ENCODE results near the gene TMEM97.
"Not testable (repeated sequence)": the region's sequence is repeated elsewhere in the genome, so short reads cannot be mapped to it uniquely, and the experiment has no call there.

The TMEM97 gene

DNA sequence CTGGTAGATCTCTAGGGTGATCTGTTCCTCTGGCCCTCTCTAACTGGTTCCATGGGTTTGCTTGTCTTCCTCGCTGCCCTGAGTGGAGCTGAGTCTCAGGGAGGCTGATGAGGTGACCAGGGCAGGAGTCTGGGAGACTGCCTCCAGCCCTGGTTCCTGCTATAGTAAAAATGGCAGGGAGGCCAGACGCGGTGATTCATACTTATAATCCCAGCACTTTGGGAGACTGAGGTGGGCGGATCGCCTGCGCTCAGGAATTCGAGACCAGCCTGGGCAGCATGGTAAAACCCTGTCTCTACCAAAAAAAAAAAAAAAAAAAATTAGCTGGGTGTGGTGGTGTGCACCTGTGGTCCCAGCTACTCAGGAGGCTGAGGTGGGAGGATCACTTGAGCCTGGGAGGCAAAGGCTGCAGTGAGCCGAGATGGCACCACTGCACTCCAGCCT is 19.8 kb downstream of the TMEM97 start:
- not testable (repeated sequence) for DNase-seq

DNA sequence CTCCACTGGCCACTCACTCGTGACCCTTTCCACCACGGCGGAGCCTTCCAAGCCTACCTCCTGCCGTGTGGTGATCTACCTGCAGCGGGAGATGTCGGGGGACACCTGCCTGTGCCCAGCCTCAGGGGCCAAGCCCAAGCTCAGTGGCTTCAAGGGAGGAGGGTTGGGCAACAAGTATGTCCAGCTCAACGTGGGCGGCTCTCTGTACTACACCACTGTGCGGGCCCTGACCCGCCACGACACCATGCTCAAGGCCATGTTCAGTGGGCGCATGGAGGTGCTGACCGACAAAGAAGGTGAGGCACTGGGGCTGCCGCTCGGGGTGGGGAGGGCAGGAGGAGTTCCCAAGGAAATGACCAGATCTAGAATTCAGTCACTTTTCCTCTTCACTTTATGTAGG is 20.4 kb downstream of the TMEM97 start:
- DNase-seq = no peak

DNA sequence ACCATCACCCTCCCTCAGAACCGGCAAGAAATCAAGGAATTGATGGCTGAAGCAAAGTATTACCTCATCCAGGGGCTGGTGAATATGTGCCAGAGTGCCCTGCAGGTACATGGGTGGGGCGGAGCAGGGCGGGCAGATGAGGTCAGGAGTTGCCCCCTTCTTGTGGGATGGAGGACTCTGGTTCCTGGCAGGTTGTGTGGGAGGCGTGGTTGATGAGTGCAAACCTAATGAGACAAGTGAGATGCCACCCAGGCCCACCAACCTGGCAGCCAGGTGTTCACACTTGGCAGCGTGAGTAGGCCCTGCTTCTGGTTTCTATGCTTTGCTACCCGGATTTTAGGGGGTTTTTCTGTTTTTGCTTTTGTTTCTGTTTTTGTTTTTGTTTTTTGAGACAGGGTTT is 21.4 kb downstream of the TMEM97 start:
- no peak for DNase-seq

DNA sequence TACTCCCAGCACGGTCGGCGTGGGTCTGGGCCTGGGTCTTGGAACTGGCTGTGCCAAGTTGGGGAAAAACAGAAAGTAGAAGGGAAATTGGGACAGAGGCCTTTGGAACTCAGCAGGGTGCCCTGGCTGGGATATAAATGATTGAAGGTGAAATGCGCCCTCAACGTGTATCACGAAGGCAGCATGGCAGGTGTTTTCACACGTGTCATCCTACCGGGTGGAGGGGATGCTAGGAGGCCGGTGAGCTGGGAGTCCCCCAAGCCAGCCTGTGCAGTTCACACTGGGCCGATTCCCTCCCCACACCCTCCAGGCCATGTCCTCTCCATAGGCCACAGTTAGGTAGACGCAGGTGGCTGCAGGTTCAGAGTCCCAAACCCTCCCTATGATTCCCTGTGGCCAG is 22.5 kb downstream of the TMEM97 start:
- no peak for DNase-seq

DNA sequence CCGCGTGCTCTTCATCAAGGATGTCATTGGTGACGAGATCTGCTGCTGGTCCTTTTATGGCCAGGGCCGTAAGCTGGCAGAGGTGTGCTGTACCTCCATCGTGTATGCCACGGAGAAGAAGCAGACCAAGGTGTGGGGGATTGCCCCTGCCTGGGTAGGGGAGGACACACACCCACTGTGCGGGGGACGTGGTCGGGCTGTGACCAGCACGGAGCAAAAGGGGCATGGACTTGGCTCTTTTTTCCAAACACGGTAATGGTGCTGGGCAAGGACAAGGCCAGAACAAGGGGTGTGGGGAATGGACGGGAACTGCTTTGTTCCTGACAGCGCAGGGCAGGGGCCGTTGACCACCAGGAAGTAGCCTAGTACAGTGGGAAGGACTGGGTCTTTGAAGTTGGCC is 23.3 kb downstream of the TMEM97 start:
- DNase-seq = no peak

DNA sequence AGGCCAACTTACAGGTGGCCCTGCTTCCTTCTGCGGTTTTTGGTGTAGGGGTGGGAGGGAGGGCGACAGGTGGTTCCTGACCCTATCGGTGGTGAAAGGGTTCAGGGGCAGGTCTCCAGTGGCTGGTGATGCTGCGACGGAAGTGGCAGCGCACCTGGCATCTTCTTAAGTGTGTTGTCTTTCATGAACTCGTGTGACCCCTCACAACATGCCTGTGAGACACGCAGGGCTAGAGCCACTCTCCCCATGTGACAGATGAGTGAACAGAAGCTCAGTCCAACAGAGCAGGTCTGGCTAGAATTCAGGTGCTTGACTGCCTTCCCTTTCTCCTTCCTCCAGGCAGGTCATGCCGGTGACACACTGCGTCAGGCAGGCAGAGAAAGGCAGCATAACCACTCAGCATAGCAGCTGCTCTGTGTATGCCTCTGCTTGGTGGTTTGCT is 24.5 kb downstream of the TMEM97 start:
- no peak for DNase-seq

DNA sequence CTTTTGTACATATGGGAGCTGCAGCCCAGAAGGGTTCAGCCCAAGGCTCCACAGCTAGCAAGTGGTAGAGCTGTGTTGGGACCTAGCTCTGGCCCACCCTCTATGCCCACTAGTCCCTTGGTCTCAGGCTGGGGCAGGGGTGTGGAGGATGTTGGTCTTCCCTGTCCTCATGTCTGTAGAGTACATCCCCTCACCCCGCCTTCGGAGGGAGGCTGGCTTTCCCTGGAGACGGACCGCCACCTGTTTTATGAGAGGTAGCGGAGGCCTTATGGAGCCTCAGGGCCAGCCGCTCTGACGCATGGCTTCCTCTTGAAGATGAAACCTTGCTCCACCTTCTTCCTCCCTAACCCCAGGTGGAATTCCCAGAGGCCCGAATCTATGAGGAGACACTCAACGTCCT is 25.0 kb downstream of the TMEM97 start:
- no peak for DNase-seq

DNA sequence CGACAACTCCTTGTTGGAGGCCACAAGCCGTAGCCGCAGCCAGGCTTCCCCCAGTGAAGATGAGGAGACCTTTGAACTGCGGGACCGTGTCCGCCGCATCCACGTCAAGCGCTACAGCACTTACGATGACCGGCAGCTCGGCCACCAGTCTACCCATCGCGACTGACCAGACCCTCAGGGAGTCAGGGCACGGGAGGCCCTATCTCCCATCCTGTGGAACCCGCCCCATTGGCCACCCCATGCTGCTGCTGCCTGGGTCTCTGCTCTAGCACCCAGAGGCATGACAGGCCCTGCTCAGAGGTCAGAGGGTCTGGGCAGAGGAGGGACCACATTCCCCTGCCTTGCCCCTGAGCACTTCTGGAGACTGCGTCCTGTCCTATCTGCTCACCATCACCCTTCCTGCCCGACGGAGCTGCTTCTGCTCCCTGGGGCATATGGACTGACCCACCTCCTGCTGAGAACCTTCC is 25.5 kb downstream of the TMEM97 start:
- DNase-seq = no peak

DNA sequence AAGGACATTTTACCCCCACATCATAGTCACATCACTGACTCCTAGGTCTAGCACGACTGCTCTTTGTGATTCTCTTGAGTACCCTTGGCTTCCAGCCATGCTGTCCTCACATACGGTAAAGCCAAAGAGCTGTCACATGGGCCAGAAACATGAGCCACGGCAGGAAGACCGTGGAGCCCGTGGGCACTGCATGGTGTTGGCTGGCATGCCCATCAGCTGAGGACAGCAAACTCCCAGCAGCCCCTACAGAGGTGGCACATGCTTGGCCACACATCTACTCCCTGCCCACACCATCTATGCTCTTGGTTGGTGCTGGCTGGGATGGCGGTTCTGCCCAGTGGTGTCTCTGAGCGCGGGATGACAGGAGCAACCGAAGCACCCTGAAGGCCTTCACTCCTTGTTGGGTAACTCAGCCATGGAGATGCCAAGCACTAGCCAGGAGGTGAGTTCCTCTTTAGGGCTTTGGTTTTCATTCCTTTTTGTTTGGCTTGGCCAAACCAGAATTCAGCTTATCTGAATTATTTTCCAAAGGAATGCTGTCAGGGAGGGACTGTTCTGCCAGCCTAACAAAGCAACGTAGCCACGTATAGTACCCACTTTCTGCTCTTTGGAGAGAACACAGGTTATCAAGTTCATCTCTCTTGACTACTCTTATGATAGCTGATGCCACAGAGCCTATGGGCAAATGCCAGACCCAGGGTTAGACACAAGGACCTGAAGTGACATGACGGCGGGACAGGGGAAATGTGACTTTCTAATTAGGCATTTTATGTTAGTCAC is 26.6 kb downstream of the TMEM97 start:
- peak; percentile 20 for DNase-seq

DNA sequence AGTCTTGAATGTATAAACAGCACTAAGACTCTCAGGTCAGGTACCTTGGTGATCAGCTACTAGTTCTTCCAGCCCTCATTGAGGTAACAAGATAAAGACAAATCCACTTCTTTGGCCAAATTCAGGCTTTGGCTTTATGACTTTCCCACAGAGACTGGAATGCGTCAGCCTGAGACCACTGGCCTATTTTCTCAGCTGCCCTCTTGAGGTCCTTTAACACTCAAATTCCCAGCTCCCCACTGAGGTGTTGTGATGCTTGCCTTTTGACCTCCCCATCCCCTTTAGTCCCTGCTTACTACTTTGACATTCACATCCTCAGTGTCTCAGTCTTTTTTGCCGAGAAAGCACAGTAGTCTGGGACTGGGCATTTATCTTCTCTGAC is 27.2 kb downstream of the TMEM97 start:
- DNase-seq = no peak

DNA sequence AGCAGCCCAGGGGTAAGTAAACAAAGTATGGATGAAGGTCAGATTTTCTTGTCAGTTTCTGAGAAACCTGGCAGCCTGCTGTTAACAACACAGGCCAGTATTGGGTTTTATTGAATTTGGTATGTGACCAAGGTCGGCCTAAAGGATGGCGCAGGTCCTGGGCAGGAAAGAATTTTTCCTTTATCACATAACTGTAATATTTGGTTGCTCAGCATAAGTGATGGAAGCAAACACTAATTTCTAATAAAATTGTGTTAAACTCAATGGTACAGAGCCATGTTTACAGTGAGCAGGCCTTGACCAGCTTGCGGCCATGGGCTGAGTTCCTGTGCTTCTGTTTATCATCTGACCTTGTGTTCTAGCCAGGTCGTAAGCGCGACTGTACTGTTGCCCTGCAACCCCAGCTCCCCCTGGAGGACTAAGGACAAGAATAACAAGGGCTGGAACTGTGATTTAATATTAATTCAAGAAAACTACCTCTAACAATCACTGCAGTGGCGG is 27.8 kb downstream of the TMEM97 start:
- DNase-seq = no peak

DNA sequence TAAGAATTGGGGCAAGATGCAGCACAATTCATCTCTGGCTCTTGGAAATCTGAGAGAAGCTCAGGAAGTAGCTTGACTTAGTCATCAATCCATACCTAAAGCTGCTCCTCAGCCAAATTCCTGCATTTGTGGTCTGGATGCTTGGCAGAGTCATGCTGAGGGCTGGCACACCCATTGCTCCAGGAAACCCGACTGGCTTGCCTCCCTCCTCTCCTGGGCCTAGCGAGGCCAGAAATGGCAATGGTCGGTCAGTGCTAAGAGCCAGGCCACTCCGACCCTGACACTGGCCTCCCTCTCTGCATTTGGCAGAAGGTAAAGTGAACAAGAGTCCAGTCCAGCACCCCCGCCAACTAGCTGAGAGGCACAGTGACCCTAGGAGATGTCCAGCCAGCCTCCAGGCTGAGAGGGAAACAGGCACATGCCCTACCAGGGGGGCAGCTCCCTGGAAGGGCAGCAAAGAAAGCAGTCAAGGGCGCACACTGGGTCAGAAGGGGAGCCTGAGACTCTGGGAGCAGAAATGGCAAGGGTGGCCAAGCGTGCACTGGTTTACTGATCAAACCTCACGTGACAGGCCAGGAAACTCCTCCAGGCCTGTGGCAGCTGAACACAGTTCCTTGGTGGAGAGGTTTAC is 28.4 kb downstream of the TMEM97 start:
- DNase-seq = no peak

DNA sequence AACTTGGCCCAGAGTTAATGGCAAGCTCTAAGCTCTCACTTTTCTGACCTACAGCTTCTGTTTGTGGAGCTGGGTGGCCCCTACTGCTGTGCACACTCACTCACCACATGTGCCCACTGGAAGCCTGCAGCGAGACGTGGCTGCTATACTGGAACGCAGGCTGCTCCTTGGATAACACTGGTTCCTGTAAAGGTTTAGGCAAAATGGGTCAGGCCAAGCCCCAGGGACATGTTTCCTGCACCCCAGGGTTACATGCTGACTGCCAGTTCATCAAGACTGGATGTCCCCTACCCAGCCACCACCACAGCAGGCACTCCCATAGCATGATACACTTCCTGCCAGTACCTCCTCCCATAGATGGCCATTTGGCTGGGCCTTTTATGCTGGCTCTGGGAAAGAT is 30.0 kb downstream of the TMEM97 start:
- no peak for DNase-seq

DNA sequence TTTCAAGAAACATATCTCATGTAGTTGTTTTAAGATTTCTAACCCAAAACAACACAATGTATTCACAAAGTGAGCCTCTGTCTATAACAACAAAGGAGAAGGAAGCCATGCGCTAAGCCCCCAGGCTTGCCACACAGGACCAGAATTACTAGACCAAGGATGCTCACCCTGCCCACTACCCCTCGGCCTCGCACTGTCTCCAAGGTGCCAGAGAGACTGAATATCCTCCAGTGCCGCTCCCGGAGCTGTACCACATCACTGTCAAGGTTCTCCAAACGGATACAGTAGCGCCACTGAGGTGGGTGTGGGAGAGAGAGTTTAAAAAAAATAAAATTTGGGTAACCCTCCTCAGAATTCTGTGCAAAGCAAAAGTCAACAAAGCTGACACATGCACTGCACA is 31.3 kb downstream of the TMEM97 start:
- DNase-seq = no peak

DNA sequence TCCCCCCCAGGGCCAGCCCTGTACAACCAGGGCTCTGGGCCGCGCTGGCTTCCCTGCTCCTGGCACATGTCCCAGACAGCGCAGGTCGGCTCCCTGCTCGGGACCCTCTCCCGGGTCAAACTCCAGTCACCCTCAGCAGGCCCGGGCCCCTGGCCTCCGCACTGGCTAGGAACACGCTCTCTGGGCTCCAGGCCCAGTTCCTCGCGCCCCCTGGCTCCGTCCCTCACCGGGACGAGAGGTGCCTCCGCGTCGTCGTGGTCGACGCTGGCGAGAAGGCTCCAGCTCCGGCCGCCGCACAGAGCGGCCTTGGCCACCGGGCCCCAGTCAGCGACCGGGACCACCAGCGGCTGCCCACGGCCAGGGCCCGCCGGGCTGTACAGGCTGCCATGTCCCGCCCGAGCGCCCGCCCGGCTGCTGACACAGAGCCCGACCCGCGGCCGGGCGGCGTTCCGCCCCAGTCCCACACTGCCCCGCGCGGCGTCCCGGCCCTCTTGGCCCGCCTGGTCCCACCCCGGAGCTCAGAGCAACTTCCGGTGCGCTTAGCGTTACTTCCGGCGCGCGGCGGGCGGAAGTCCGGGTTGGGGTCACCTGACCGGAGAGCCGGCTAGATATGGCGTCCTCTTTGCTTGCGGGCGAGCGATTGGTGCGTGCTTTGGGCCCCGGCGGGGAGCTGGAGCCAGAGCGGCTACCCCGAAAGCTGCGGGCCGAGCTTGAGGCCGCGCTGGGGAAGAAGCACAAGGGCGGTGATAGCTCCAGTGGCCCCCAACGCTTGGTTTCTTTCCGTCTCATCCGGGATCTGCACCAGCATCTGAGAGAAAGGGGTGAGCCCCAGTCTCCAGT is 38.3 kb downstream of the TMEM97 start, which contains the start of gene POLDIP2:
TSS of gene POLDIP2 (minus strand) at position 467 of the 840 bp plus-strand sequence. CDS start at position 388, 79 bp downstream.
- peak; percentile 86 for DNase-seq

DNA sequence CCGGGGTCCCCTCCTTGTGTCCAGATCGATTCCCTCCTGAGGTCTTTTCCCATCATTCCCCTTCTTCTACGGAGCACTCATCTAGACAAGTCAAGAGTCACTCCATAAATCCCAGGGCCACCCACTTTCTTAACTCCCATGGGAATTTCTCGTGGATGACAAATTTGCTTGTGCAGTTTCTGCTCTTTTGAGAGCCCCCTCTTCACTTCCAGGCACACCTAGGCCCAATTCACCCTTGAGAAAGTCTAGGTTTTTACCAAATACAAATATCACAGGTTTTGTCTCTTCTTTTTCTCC is 38.8 kb downstream of the TMEM97 start:
- DNase-seq = no peak

DNA sequence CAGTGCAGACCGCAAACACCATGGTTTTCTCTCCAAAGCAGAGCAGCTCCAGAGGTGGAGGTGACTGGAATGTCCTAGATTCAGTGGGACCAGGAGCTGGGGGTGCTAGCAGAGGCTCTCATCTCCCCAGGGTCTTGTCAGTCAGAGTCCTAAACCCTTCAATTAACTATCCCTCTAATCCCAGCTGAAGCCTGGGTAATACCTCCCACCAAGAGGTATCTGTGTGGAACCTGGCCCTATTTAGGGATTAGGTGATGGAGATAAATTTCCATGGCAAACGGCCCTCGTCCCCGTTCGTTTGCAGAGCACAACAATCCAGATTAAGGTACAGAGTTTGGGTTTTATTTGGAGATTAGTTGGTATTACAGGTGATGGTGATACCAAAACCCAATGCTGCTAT is 44.2 kb downstream of the TMEM97 start:
- no peak for DNase-seq

DNA sequence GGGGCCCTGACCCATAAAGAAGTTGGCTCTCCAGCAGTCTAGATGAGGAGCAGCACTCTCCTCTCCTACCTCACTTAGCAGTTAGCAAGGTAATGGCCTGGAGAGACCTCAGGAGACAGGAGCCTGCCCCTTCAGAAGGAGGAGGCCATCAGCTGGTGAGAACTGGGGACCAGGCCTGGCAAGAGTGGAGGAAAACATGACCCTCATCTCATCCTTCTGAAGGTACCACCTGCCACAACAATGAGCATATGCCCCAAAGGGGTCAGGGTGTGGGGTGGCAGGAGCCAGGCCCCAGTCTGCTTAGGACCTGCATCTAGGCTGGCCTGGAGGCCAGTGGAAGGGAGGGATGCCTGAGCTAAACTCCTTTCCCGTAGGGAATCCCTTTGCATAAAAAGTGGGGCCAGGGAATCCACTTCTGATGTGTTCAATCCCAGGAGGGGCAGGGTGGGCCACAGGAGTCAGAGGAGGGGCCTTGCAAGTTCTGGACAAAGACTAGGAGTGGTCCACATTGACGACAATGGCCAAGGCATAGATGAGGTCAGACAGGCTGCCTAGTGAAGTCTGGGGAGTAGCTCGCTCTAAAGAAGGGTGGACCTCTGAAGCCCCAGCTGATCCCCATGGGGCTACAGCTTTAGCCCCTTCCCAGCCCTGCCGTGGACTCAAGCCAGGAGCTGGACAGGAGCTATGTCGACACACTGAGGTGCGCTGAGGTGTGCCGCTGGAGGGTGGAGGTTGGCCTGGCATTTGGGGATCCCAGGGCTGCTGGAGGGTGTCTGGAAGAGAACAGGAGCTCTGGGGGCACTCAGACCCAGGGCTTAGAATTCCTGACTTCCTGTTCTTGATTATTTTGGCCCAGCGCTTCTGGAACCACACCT is 45.0 kb downstream of the TMEM97 start:
- DNase-seq = no peak

DNA sequence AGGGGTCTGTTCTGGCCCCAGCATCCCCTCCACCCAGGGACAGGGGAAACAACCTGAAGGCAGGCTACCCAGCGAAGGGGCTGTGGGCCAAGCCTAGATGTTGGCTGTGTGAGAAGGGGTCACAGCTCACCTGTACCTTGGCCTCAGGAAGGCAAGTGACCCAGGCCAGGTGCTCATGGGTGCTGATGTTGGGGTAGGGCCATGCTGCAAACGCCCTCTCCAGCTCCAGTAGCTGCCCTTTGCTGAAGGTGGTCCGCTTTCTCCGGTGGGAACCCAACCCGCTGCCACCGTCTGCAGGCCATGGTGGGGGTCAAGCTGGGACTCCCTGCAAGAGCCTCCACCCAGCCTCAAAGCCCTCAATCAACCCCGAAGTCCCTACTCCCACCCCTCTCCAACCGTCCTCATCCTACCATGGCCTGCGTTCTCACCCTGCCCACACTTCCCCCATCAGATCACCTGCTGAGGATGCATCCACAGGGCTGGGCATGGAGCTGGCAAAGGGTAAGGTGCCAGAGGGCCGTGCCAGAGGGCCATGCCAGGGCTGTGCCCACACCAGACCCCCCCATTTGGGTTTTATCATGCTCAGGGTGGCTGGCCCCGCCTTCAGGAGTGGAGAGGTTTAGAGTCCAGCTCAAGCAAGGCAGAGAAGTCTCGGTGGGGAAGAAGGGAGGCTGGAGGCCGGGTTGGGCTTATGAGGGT is 45.8 kb downstream of the TMEM97 start, which contains the start of gene SEBOX:
TSS of gene SEBOX (minus strand) at position 535 of the 699 bp plus-strand sequence. CDS start at position 487, 48 bp downstream.
- no peak for DNase-seq

DNA sequence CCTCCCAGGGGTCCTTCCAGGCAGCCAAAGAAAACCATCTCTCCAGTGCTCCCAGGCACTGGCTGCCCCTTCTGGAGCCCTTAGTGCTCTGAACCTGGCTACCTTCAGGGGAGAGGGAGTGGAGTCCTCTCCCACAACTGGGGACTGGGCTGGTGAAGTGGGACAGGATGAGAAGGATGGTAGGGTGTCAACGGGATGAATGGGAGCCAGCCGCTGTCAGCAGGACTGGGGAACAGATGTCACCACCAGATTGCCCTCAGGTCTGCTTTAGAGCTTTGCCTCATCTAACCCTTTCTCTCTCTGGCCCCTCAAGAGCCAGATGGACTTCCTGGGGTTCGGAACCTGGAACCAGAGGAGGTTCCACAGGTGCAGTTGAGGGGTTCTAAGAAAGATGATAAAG is 46.5 kb downstream of the TMEM97 start:
- no peak for DNase-seq

DNA sequence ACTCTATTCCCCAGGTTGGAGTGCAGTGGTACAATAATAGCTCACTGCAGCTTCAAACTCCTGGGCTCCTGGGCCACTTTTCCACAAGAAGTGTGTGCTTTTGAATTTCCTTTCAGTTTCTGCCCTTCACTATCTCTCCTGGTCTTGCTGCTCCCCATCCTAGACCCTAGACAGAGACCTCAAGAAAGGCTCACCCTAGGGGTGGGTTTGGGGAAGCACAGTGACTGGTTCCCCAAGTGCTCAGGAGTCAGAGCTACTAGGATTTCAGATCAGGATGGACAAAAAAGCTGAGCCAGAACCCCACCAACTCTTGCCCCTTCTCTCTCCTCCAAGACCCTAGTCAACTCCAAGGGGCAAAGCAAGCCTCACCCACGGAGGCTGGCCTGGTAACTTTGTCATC is 47.6 kb downstream of the TMEM97 start:
- no peak for DNase-seq

Data from DMS79 treated with DMSO at 0.1 percent for 48 hours (cell line).